SK-N-MC (cell line): ENCODE measurements around the gene OR10A2.

Experiments
- EZH2 ChIP-seq: fragments of 200-600 bp; sonication (generic); IDR thresholded peaks from one replicate; pipeline ENCODE4 v1.6.1; 2017; ENCODE audit warnings: antibody characterized with exemption
- FOXP2 ChIP-seq: optimal IDR thresholded peaks from 2 replicates; pipeline ENCODE3; 2011; ENCODE audit warnings: mild to moderate bottlenecking, moderate library complexity; ENCODE audit not compliant: insufficient read depth; ENCODE audit errors: extremely low read length, control extremely low read depth
- POLR2AphosphoS5 ChIP-seq: IDR thresholded peaks from 2 replicates; pipeline ENCODE4 v1.6.1; 2012; ENCODE audit warnings: mild to moderate bottlenecking, low read depth, low read length, borderline replicate concordance

DNA sequence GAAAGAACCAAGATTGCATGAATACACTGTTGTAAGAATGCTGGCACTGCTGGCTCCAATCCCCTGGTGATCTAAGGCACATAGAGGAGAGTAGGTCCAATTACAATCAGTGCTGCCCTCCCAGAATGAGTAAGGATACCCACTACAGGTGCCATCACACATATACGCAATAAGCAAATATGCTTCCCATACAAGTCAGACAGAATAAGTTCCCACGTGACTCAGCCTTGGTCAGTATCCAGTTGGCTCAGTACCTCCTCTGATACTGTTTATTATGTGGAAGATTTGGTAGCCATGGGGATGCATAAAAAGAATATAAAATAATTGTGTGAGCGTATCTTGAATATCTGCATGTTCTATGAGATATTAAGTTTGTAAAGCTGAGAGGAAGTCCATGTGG lies 49.1 kb downstream of the OR10A2 start:
- TF ChIP-seq EZH2 (no peak), POLR2AphosphoS5 (no peak), FOXP2 (no peak)
